ENCODE data around the gene GRM5.
"Not testable (repeated sequence)": the region's sequence is repeated elsewhere in the genome, so short reads cannot be mapped to it uniquely, and the experiment has no call there.

GRM5 gene

DNA sequence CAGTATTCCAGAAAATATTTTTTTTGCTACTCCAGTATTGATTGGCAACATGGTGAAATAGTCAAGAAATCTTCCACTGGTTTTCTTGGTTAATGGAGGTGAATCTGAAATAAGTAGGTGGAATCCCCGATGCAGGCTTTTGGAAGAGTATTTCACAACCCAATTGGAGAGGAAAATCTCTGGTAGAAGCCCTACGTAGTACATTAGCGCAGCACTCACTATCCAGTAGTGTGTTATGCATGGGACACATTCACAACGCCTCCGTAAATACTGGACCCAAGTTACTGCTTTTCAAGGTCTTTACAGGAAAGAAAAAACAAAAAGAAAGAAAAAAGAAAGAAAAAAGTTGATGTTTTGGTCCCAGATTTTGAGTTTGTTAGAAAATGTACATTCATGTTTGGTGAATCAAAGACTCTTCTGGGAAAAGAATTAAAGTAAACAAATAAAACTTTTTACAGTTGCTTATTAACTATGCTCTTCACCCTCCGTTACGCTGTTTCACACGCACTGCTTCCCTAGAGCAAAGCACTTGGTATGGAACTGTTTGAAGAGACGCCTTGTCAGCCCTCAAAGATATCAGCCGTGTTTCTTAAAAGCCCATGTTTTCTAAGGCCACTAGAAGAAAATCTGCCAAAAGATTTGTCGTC lies 557.9 kb downstream of the GRM5 start:
- DNase-seq: no peak

DNA sequence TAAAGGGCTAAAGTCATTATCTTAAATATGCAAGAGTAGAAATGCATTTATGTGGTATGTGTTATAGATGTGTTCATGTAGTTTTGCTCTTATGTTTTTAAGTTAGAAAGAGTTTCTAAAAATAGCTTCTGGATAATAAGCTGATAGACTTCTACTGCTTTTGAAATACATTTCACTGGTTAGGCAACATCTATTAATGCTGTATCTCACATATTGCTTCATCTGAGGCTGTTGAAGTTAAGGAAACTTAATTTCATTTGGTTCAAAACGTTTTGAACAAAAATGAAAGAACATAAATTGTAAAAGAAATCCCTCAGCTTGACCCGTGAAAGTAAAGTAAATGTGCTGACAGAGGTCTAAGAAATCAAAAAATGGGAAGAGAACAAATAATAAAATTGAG lies 564.2 kb downstream of the GRM5 start:
- no peak for DNase-seq

GRCh38 chr11:88495836-88496235 lies 569.9 kb downstream of the GRM5 start:
- no peak for DNase-seq

GRCh38 chr11:88494848-88495247 lies 570.9 kb downstream of the GRM5 start:
- no peak for DNase-seq

GRCh38 chr11:88491674-88492073 lies 574.1 kb downstream of the GRM5 start:
- no peak for DNase-seq

GRCh38 chr11:88489030-88489429 lies 576.8 kb downstream of the GRM5 start:
- no peak for DNase-seq

DNA sequence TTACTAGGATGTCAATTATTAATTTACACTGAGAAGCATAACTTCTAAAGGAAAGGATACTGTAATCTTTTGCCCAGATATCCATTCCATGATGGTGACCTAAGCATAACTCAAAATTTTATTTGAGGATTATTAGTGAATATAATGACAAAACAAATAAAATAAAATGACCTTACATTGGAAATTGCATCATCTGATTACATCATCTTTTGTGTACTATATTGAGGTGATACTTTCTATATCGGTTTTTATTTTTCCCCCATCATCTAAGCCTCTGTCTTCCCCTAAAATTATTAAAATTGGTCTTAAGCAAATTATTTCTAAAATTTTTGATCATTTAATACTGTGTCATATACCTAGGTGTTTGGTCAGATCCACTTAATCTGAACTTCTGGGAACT lies 578.1 kb downstream of the GRM5 start:
- no peak for DNase-seq

DNA sequence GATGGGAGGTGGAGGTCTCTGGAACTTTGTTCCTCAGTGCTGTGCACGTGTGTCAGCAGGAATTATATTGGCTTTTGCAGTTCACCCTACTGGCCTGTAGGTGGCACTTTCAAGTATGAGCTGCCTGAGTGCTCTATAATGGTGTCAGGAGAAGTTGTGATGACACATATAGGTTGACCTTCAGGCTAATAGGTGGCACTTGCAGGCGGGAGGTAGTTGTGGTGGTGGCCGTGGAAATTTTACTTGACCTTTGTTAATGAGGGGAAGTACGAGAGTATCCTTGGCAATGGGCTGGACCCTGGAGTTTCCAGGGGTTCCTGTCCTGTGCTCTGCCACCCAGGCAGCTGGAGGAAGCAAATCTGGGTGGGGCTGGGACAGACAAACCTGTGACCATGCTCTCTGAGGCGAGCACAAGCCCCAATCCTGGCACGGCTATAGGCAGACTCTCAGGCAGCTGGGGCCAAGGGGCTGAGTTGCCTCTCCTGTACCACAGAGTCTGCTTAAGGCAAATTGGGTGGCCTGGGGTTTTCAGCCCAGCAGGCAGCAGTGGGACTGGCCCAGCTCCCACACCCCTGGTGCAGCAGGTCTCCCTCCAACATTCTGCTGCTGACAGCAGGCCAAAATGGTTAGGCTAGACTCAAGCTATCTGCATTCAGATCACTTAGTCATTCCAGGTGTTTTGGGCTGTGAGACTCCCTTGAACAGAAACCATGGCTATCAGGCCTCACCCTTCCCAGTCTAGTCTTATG lies 580.7 kb downstream of the GRM5 start:
- peak in 3 of 56 donors; percentile 0 to 6 (median 1) for DNase-seq

DNA sequence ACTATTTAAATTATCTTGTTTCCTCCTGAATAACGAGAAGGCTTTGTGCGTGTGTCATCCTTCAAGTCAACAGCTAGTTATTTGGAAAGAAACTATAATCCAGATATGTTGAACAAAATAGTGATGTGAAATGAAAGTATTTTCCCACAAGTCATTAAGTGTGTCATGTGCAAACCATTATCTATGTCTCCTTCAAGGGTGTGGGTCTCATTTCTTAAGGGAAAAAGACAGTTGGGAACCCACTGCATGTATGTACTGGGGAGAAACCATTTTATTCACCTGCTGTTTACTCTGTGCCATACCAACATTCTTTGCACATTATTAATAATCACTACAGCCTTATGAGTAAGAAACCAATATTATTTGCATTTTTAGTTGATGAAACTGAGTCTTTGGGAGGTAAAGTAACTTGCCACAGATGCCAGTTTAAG lies 582.9 kb downstream of the GRM5 start:
- no peak for DNase-seq

- no peak for DNase-seq
Measured at GRCh38 chr11:88480223-88480622, 585.6 kb downstream of the GRM5 start.

DNA sequence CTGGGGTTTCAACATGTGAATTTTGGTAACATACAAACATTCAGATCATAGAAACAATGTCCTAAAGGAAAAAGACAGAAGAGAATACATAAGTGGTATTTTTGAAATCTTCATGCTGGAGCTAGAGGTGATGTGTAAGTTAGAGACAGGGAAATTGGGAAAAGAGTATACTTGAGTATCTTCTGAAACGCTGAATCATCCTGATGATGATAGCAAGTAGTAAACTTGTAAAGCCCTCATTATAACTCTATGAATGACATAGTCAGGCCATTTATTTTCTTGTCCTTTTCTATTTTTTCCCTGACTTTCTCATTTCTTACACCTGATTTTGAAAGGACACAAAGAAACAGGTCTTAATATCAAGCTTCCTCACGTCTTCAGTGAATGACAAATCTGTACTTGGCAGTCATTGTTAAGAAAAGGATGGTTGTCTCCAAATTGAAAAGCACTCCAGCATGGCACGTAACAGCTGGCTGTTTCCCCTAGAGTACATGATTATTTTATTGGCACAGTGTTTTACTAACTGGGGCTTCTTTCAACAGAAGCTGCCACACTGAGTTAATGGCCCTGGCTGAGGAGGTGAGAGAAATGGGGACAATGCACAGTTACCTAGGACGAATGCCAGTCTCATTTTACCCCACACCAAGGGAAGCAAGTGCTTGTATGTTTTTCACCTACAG lies 587.5 kb downstream of the GRM5 start:
- no peak for DNase-seq

GRCh38 chr11:88475991-88476418 lies 589.8 kb downstream of the GRM5 start:
- no peak for DNase-seq

- DNase-seq: no peak
Measured at GRCh38 chr11:88474655-88475054, 591.1 kb downstream of the GRM5 start.

- no peak for DNase-seq
Measured at GRCh38 chr11:88469561-88470225, 596.1 kb downstream of the GRM5 start.

- DNase-seq: no peak
Measured at GRCh38 chr11:88464528-88464927, 601.3 kb downstream of the GRM5 start.

GRCh38 chr11:88463301-88463700 lies 602.5 kb downstream of the GRM5 start:
- DNase-seq: not testable (repeated sequence)

- not testable (repeated sequence) for DNase-seq
Measured at GRCh38 chr11:88458047-88458446, 607.7 kb downstream of the GRM5 start.

DNA sequence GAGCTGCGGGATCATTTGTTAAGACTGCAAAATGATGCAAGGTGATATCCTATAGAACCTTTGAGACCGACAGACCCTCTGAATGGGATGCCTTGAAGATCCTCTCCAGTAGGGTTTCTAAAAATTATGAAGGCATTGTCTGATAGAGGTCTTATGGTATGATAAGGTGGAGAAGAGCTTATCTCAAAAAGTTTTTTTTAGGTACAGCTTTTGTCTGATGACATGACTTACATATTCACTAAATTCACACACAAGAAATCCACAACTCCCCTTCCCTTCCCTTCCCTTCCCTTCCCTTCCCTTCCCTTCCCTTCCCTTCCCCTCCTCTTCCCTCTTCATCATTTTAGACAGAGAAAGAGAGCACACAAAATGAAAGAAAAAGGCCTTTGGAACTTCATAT lies 609.8 kb downstream of the GRM5 start:
- no peak for DNase-seq

- DNase-seq: no peak
Measured at GRCh38 chr11:88454881-88455280, 610.9 kb downstream of the GRM5 start.
